GM21360 (cell line): Measurements from ENCODE around the gene PRSS38.

Experiments used
- ATAC-seq: cut with Tn5 transposase; IDR thresholded peaks from one replicate; pipeline ENCODE4 v1.9.1; 2021; ENCODE audit warnings: mild to moderate bottlenecking, moderate library complexity; ENCODE audit not compliant: unreplicated experiment

PRSS38 gene

DNA sequence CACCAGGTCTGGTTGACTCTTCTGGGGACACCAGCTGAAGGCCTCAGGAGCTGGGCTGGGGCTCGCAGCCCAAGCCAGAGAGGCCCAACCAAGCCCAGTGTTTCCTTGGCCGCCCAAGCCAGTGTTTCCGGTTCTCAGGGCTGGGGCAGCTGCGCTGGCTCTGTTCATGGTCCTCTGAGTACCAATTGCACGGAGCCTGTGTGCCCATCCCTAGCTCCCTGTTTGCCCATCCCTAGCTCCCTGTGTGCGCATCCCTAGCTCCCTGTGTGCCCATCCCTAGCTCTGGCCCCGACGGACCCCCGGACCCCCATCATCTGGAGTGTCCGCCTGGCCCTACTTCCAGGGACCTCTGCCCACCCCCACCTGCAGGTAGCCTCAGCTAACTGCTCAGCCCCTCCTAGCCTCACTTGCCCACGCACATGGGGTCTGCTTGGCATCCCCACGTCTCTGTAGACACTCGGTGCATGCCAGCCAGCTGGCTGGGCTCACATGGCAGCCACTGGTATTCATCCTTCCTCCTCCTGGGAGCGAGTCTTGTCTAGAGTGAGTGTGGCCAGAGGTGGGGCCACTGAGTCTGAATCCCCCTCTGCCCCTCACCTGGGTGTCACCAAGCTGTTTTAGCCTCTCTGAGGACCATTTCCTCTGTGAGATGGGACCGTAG lies 68.3 kb downstream of the PRSS38 start:
- no peak for ATAC-seq

DNA sequence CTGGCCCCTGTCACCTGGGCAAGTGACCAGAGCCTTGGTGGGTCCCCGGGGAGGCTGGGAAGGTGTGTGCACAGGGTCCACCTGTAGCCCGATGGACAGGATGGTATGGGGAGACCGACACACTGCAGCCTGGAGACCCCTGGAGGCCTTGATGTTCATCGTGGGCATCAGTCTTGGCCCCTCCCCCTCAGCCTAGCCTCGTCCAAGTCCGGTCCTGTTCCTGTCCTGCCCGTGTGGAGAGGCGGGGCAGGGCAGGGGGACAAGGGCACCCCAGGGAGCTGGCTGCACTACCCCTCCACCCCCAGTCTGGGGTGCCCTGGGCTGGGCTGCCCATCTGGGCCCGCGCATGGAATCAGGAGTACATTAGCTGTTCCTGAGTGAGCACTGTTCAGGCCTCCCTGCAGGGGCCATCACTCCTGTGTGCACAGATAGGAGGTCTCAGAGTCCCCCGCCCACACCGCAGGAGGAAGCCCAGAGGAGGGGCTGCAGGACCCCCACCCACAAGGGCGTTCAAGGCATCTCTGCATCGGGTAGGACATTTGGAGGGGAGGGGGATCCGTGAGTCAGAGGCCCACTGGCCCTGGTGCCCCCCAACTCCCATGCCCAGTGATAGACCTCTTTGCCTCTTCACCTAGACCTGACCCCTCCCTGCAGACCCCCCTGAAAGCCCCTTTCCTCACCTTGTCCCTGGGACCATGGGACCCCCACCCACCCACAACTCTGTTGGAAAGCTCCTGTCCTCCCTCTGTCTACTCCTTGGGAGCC lies 69.1 kb downstream of the PRSS38 start:
- ATAC-seq: no peak

DNA sequence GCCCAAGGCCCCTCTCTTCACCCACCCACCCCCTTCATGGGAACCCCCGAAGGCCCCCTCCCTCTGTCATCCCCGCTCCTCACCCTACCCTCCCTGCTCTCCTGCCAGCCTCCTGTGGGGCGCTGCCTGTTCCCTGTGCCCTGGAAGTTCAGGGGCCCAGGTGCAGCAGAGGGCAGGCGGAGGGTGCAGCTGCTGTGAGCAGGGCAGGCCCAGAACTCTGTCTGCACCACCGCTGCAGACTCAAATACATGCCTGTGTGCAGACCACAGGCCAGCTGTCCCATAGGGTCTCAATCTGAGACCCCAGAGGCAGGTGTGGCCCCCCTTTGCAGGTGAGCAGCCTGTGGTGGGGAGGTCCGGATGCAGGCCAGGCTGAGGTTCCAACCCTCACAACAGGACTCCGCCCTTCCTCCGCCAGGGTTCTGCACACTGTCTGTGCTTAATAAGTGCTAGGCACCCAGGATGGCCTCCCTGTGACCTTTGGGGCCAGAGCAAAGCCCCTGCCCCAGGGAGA lies 69.7 kb downstream of the PRSS38 start:
- ATAC-seq: no peak

DNA sequence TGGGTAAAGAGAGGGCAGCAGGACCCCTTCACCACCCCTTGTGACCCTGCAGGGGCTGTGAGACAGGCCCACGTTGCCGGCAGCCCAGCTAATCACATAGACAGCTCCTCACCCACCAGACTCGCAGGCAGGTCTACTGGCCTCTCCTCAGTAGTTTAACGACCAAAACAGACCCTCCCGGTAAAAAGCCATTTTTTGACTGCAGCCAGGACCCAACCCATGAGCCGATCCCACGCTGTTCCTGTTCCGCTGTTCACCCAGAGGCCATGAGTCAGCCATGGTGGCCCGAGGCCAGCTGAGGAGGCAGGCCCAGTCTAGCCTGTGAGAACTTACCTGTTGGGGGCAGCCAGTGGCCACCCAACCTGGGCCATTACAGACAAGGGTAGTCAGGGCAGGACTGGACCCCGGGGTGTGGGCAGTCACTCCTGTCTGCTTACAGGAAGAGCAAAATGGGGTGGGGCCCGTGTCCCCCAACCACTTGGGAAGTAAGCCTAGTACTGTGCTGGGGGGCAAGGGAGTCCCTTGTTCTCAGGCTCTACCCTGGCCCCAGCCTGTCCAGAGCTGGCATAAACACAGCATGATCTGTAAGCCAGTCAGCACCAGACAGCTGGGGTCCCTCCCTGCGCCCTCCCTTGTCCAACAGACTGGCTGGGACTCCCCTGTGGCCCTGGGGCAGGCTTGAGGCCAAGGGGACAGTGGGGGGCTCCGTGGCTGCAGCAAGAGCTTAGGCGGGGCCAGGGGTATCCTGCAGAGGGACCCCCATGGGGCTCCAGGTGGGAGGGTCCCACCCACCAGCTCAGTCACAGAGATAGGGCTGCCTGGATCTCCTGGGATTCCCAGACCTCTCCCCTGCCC lies 70.4 kb downstream of the PRSS38 start:
- no peak for ATAC-seq

DNA sequence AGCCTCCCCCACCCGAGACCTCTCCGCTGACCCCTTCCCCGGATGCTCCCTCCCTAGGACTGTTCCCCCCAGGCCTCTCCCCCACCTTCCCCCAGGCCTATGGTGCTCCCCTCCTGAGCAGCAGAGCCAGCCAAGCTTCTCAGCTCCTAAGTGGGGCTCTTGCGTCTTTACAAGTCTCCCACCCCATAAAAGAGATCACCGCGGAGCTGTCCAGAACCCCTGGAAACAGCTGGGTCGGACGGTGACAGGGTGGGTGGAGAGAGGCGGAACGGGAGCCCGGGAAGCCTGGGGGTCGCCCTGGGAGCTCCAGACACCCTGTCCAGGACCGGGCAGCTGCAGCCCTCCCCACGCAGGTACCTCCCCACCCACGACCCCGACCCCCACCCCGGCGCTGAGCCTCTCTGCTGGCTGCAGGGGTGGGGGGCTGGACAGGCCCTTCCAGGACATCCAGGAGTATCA lies 71.1 kb downstream of the PRSS38 start:
- ATAC-seq: no peak

DNA sequence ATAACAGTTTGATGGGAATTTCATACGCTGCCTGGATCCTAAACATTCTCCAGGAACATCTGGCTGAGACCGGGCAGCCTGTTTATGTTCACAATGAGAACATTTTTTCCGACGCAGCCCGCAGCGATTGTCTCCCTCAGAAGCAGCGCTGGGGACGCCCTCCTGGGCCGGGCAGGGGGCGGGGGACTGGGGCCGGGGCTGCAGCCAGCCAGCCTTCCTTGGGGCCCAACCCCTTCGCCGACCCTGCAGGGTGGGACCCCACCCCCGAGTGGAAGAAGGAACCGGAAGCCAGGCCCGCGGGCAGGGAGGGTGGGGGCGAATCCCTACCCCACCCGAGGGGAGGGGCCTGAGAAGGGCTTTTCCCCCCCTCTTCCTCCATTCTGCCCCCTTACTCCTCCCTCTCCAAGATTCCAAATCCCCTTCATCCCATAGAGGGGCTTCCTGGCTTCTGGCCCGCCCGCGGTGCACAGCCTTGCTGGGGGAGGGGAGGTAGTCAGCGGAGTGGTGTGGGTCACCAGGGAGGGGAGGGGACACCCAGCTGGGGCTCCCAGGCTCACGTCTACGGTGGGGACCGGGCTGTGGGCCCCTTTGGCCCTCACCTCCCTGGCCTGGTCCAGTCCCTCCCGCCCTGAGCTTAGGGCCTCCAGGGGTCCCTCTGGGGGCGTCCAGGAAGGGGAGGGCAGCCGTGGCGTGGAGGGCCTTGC lies 71.7 kb downstream of the PRSS38 start:
- ATAC-seq: no peak

DNA sequence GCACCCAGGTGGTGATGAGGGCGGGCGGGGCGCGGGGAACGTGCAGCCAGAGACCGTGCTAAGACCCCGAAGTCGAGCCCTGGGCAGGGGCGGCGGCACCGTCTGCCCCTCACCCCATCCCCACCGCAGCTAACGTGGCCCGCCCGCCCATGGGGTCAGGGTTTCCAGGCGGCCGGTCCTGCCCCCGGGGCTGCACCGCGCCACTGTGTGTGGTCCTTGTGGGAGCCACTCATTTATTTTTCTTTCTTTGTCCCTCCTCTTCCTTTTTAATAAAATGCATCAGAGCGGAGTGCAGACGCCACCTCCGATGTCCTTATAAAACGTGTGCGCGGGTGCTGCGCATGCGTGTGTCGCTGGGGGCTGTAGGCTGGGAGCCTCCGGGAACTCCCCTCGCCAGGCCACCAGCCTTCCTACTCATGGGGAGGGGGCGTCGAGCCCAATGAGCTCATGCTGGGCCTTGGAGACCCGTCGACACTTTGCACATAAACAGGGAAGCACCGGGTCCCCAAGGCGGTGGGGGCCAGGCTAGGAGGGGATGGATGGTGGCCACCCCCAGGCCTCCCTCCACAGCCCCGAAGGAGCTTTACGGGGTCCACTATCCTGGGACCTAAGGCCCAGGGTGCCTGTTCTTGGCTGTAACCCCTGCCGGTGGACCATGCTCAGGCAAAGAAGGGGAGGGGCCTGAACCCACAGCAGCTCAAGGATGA lies 72.4 kb downstream of the PRSS38 start:
- ATAC-seq: no peak

DNA sequence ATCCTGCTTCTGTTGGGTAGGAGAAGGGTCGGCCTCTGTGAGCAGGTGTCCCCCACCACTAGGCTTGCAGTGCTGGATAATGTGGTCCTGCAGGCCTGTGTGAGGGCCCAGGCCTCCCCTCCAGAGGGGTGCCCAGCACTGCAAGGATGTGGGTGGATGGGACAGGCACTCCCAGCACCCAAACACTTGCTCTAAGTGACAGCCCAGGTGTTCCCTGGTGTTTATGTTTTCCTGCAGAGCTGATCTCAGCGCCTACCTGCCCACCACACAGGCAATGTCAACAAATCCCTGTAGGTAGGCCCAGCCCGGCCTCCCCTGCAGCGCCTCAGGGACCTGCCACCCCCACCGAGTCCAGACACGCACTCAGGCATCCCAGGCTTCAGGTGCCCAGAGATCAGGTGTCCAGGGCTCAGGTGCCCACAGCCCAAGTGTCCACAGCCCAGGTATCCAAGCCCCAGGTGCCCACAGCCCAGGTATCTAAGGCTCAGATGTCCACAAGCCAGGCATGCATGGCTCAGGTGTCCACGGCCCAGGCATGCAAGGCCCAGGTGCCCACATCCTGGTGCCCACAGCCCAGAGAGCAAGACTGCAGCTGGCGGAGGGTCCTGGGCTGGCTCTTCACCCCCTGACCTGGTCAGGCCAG lies 73.0 kb downstream of the PRSS38 start:
- no peak for ATAC-seq

DNA sequence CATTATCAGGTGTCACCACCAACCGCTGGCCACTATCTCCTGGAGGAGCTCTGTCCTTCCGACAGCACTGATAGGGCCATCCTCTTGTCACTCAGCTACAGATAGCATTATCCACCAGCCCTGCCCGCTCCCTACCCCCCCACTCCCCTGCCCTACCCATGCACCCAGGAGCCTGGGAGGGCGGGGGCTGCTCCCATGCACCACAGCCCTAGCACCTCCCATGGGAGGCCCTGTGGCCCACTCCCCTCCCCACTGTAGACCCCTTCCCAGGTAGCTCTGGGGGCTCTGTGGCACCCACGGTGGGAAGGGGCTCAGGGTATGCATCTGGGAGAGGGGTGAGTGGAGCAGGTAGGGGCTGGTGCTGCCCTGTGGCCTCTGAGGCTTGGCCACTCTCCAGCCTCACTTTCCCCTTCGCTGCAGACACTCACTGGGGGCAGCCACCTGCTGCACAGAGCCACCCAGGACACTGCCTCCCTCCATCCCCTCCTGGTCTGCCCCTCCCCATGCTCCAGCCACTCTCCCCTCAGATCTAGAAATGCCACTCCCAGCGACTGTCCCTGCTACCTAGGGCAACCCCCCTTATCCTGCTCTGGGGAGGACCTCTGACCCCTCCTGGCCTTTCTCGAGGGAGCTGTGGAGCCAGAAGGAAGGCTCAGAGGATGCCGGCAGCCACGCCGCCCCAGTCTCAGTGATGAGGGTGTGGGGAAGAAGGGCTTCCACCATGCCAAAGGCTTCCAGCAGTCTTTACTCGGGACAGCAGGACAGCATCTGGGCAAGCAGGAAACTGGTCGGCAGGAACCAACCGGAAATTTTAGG lies 73.8 kb downstream of the PRSS38 start:
- no peak for ATAC-seq

DNA sequence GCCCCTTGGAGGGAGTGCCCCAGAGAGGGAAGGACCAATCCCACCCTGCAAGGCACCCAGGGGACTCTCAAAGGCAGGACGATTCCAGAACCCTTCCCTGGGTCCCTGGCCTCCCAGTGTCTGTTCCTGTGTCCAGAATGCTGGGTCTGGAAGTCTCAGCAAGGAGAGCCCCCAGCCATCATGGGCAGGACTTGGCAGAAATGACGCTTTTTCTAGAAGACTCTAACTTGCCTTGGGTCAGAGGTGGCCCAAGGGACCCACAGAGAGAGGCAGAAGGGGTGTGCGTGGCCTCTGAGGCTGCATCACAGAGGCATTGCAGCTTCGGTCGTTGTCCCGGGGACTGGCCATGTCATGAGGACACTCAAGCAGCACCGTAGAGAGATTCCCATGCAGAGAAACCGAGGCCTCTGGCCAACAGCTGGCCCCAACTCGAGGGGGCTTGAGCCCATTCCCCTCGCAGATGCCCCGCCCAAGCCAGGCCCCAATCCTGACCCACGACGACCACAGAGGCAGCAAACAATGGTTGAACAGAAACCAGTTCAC lies 74.5 kb downstream of the PRSS38 start:
- no peak for ATAC-seq

DNA sequence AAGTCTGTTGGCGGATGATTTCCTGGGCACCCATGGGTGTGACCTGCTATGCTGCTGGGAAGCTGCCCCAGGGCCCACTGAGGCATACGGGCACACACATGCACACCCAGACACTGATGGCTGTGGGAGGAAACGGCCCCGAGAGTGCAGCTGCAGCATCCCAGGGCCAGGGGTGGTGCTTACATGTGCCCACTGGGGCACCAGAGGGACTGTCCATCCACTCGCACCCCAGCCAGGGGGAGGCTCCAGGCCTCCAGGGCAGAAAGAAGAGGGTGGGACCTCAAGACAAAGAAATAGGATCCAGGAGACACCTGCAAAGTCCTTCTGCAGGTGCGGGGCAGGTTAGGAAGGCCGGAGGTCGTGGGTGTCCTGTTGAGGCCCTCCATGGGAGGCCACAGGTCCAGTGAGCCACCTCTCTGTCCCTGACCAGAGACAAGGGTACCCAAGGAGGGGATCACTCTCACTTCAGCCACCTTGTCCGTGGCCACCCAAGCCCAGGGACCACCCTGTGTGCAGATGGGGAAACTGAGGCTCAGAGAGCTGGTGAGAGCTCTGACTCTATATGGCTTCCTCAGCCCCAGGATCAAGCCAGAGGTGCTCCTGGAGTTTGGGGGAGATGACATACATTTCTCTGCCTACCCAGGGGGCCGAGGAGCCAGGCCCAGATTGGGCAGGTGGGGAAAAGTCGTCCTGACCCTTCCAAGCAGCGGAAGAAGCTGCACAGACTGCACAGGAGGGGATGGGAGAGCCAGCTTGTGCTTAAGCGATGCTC lies 75.2 kb downstream of the PRSS38 start:
- no peak for ATAC-seq

DNA sequence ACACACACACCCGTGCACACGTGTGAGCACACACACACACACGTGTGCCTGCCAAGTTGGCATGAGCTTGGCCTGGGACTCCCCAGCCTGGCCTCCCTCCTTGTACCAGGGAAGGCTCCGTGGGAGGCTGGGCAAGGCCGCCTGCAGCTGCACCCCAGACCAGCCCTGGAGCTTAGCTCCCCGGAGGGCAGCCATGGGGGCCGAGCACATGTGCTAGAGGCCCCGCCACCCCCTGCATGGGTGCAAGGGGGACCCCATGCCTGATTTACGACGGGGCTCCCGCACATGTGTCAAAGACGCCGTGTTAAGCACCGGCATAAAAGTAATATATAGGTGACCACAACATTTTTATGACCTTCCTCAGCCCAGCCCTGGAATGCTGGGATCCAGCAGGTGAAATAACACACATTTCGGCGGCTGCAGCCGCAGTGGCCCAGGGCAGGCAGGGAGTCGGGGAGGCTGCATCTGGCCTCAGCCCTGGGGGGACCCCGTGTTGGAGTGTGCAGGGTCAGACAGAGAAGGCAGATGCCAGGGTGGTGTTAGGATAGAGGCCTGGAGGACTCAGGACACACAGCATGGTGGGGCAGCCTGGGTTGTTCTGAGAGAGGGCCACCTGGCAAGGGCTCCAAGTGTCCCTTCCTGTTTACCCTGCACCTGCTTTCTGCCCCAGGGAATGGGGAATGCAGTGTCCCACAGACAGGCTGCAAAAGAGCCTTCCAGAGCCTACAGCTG lies 75.9 kb downstream of the PRSS38 start:
- no peak for ATAC-seq

DNA sequence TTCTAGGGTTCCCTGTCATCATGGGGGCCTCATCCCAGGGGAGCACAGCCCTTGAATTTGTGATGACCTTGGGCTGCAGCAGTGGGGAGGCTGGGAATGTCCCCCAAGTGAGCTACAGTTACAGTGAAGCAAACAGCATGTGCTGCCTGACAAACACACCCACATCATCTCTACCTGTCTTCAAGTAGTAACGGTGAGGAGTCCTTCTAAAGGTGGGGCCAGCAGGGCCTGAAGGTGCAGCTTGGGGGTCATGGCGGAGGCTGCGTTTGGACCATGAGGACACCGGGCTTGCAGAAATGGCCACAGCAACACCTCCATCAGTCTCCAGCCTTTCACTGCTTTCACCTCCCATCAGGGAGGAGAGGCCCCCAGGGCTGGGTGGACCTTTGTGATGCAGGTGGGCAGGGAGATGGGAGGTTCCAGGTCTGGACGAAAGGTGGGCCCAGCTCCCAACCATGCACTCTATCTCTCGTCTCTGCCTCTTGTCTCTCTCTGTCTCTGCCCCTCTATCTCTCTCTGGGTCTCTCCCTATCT lies 76.5 kb downstream of the PRSS38 start:
- ATAC-seq: no peak

DNA sequence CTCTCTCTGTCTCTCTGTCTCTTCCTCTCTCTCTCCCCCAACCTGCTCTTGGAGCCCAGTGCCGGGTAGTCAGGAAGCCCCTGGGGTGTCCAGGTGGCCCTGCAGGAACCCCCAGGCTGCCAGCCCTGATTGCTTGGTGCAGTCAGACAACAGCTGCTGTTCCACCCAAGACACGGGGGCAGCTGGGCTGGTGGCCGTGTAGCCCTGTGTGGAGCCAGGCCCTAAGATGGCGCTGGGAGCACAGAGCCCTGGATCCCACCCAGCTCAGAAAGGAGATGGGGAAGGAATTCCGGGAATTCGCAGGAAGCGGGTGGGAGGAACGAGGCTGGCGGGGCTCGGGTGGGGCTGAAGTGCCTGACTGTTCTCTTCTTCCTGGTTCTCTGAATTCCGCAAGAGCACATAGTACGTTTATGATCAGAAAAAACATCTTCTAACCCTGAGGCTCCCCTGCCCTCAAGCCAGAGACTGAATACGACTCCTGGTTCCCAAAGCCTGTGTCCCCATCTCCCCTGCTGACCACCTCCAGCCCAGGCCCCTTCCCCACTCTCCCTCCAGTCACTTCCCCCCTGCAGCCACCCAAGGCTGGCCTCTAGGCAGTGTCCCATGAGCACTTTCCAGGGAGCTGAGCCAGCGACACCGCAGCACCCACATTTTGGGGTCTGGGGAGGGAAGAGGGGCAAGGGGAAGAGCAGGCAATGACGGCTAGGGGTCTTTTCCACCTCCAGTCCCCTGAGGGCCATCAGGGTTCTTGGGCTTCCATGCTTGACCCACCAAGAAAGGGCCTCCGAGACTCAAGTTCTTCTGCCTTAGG lies 77.2 kb downstream of the PRSS38 start:
- no peak for ATAC-seq

DNA sequence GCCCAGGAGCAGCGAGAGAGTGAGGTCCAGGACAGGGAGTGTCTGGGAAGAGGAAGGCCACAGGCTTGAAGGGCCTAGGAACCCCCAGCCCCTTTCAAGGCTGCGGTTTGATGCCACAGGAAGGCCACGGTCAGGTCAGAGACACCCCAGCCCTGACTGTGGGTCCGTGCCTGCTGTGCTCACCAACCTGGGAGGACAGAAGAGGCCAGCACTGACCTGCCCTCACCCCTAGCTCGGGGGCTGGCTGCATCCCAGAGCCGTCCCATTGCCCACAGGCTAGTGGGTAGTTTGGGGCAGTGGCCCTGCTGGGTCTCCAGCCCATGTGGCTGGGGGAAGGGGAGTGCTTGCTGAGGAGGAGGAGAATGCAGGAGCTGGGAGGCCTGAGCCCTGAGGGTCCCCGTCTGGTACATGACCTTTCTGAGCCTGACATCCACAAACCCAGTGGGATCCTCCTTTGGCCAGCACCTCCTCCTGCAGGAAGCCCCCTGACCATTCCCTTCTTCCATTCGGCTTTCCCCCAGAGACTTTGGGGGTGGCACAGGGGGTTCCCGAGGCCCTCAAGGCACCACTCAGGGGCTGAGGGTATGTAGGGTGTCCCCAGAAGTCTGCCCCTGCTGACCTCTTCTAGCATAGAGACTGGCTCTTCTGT lies 77.9 kb downstream of the PRSS38 start:
- ATAC-seq: no peak
